Prostate gland (tissue), 2 donors: ENCODE data around the gene NRARP.

ENCODE experiments used
- CTCF ChIP-seq, 4 experiments: fragments of 200-600 bp in 2 of 4; fragments of 450-650 bp in 2 of 4; sonication (generic) in 2 of 4; IDR thresholded peaks; 1 replicate in 3 of 4; 2 replicates in 1 of 4; pipeline ENCODE4 v1.5.1; 2016 to 2019; ENCODE audit warnings: antibody characterized with exemption in 4 of 4, mild to moderate bottlenecking in 2 of 4, moderate library complexity in 2 of 4
- POLR2AphosphoS5 ChIP-seq: sonication (generic); formaldehyde crosslinking; IDR thresholded peaks from one replicate; pipeline ENCODE4 v1.6.1; 2017; ENCODE audit warnings: antibody characterized with exemption

- TF ChIP-seq CTCF (IDR thresholded peaks at IDR 0.05) (no peak), POLR2AphosphoS5 (no peak)
These were observed 50.4 kb downstream of the NRARP start for GRCh38 chr9:137251490-137252268.
